OCI-LY1 (cell line): ENCODE measurements around the gene ANKH.

Experiments
- EZH2 ChIP-seq: fragments of 200-600 bp; sonication (generic), shearing (Covaris generic); IDR thresholded peaks from 2 replicates; pipeline ENCODE4 v1.8.0; 2017; ENCODE audit warnings: borderline replicate concordance, mixed run types, mild to moderate bottlenecking, antibody characterized with exemption, low read length, moderate library complexity, mixed read lengths
- TF ChIP-seq, protein P1 (sequence below): fragments of 200-600 bp; sonication (generic), shearing (Covaris generic); IDR thresholded peaks from 2 replicates; pipeline ENCODE4 v1.5.1; 2017; ENCODE audit warnings: mild to moderate bottlenecking, antibody characterized with exemption, low read length, moderate library complexity, mixed read lengths

DNA sequence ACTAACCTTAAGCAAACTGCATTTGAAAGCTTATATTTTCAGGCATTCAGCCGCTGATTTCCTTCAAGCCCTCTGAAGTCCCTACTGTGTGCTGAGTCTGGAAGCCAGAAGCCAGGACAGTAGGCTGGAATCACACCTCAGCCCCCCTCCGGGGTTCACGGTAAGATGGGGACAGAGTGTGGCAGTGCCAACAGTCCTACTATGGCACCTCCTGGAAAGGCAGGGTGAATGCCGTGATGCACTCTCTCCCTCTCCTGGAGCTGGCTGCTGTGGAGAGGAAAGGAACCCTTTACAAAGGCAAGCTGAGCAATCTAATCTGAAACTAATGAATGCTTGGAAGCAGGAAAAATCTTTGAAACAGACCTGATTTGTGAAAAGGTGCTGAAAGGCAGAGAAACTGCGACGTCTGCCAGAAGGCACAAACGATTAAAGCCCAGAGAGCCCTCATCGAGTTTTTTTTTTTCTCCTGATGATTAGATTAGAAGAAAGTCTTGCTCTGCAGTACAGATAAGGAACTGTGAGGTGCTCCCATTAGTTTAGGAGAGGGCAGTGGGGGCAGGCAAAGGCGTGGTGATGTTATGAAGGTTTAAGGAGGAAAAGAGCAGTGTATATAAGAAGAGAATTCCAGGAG, 21.0 kb downstream of the ANKH start:
- TF ChIP-seq, protein P1, sequence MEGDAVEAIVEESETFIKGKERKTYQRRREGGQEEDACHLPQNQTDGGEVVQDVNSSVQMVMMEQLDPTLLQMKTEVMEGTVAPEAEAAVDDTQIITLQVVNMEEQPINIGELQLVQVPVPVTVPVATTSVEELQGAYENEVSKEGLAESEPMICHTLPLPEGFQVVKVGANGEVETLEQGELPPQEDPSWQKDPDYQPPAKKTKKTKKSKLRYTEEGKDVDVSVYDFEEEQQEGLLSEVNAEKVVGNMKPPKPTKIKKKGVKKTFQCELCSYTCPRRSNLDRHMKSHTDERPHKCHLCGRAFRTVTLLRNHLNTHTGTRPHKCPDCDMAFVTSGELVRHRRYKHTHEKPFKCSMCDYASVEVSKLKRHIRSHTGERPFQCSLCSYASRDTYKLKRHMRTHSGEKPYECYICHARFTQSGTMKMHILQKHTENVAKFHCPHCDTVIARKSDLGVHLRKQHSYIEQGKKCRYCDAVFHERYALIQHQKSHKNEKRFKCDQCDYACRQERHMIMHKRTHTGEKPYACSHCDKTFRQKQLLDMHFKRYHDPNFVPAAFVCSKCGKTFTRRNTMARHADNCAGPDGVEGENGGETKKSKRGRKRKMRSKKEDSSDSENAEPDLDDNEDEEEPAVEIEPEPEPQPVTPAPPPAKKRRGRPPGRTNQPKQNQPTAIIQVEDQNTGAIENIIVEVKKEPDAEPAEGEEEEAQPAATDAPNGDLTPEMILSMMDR: no peak
- TF ChIP-seq EZH2: no peak
